GOT3 (cell line): ENCODE data around the gene KLHDC1.
"Not testable (repeated sequence)": the region's sequence is repeated elsewhere in the genome, so short reads cannot be mapped to it uniquely, and the experiment has no call there.

ENCODE experiments used
- DNase-seq: peaks from one replicate; lab custom pipeline; 2025; ENCODE audit warnings: mixed read lengths; lab: John Stamatoyannopoulos, UW

Gene KLHDC1, protein sequence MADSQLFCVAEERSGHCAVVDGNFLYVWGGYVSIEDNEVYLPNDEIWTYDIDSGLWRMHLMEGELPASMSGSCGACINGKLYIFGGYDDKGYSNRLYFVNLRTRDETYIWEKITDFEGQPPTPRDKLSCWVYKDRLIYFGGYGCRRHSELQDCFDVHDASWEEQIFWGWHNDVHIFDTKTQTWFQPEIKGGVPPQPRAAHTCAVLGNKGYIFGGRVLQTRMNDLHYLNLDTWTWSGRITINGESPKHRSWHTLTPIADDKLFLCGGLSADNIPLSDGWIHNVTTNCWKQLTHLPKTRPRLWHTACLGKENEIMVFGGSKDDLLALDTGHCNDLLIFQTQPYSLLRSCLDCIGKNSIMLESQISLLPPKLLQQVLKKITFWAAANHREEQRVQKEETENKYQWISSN

DNA sequence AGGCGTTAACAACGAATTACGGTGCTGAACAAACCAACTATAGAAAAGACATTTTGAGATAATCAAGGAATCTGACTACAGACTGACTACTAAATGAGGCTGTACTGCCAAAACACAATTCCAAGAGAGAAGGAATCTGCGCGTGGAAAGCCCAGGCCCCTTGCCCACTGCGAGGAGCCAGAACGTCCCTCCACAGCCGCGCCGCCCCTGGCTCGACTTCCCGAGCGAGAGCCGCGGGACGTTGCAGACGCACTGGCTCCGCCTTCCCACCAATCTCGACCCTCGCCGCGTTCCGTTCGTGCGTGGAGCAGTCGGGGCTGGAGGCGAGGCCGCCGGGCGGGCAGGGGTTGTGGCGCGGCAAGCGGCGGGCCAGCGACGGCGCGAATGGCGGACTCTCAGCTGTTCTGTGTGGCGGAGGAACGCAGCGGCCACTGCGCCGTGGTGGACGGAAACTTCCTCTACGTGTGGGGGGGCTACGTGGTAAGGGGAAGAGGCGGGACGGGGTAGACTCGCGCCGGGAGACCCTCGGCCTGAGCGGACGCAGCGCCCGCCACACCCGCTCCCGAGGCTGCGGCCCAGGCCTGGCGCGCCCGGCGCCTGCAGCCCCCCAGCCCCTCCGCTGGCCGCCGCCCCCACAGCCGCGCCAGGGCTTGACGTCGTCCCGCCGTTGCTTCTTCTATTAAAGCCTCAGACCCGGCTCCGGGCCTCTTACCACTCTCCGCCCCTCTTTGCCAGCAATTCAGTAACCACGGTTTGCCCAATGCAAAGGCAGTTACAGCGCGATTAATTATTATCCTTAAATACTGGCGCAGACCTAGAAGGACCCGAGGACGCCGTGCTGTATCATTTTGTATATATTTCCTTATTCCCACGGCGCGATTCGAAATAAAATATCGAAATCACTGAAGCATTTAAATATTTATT, at the start of gene KLHDC1:
KLHDC1 (plus strand) TSS at position 310 of the 924 bp plus-strand sequence; CDS start at position 385, 75 bp downstream.
- DNase-seq: no peak

DNA sequence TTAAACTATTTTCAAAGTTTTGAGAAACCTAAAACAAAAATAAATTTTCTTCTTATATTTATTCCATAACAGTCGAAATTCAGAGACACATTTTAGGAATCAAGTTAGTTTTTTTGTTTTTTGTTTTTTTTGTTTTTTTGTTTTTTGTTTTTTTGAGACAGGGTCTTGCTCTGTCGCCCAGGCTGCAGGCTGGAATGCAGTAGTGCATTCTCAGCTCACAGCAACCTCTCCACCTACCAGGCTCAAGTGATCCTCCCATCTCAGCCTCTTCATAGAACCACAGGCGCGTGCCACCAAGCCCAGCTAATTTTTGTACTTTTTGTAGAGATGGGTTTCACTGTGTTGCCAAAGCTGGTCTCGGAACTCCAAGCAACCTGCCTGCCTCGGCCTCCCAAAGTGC, 39.4 kb upstream of the KLHDC1 start:
- DNase-seq: no peak

GRCh38 chr14:49654511-49654910, 38.4 kb upstream of the KLHDC1 start:
- no peak for DNase-seq

DNA sequence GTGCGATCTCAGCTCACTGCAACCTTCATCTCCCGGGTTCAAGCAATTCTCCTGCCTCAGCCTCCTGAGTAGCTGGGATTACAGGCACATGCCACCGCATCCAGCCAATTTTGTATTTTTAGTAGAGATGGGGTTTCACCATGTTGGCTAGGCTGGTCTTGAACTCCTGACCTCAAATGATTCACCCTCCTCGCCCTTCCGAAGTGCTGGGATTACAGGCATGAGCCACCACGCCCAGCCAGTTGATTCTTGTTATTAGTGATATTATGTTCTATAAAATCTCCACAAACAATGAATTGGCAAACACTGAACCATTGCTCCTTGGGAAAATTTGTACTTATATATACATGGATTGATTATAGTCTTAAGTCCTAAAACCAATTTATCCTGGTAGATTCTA, 35.4 kb upstream of the KLHDC1 start:
- DNase-seq: not testable (repeated sequence)

DNA sequence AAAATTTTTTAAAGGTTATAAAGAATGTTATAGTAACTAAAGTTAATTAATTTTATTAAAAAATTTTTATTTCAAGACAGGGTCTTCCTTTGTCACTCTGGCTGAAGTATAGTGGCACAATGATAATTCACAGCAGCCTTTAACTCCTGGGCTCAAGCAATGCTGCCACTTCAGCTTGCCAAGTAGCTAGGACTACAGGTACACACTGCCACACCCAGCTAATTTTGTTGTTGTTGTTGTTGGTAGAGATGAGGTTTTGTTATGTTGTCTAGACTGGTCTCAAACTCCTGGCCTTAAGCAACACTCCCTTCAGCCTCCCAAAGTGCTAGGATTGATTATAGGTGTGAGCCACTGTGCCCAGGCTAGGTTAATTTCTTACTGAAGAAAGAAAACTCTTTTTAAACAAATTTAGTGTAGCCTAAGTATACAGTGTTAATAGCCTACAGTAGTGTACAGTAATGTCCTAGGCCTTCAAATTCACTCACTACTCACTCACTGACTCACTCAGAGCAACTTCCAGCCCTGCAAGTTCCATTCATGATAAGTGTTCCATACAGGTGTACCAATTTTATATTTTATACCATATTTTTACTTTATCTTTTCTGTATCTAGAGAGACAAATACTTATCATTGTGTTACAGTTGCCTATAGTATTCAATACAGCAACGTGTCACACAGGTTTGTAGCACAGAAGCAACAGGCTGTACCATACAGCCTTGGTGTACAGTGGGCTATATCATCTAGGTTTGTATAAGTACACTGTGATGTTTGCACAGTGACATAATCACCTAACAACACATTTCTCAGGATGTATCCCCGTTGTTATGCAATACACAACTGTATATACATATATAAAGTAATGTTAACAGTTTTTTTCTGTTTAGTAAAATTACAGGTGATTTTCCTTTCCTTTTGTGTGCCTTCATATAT, 33.1 kb upstream of the KLHDC1 start:
- DNase-seq: no peak

GRCh38 chr14:49670475-49670874, 22.4 kb upstream of the KLHDC1 start:
- no peak for DNase-seq

DNA sequence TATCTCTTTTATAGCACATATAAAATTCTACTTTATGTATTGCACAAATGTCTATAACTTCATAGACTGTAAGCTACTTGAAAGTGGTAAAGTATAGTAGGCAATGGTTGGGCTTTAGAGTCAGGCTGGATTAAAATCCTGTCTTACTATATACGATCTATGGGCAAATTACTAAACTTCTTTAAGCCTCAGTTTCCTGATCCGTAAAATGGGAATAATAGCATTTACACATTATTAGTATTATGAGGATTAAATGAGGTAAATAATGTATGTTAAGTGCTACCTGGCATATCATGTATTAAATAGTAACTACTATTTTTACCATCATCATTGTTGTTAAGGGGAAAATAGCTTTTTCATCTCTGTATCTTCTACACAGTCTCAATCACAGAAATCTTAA, 19.3 kb upstream of the KLHDC1 start:
- DNase-seq: no peak

DNA sequence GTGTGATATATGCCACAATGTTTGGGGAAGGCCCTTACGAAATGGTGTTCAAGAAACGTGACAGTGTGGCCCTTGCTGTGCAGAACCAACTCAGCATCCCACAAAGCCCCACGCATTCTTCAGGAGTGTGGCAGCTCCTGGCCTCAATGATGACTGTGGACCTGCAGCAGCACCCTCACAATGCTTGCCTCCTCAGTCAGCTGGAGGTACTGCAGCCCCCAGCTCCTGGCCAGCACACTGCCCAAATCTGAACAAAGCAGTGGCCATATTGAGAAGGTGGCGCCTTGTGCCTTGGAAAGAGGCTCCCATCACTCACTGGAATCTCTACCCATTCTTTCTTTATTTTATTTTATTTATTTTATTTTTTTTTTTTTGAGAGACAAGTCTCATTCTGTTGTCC, 15.3 kb upstream of the KLHDC1 start:
- no peak for DNase-seq

- DNase-seq: no peak
These were observed 13.6 kb upstream of the KLHDC1 start for GRCh38 chr14:49679271-49679670.

DNA sequence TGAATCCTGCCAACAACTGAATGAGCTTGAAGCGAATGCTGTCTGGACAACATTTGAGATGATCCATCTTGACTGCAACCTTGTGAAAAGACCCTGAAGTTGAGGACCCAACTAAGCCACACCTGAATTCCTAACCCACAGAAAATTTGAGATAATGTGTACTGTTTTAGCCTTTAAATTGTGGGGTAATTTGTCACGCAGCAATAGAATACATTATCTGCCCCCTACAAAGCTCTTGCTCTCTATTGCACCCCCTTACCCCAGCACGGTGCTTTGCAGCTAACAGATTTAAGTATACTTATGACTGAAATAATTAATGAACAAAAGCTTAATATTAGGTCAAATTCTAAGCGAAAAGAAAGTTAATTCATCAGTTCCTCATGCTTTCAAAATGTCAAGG, 6.5 kb upstream of the KLHDC1 start:
- no peak for DNase-seq

- DNase-seq: no peak
These were observed 4.8 kb upstream of the KLHDC1 start, which contains the start of gene POLE2 for GRCh38 chr14:49687942-49688700. Gene POLE2 (minus strand): TSS chr14:49688214. CDS start chr14:49688203, 11 bp downstream.

- no peak for DNase-seq
These were observed 4.3 kb upstream of the KLHDC1 start for GRCh38 chr14:49688701-49689030.

GRCh38 chr14:49691031-49691430, 1.9 kb upstream of the KLHDC1 start:
- DNase-seq: no peak

GRCh38 chr14:49692193-49692757, 645 bp upstream of the KLHDC1 start:
- DNase-seq: no peak

- not testable (repeated sequence) for DNase-seq
These were observed 810 bp downstream of the KLHDC1 start for GRCh38 chr14:49693735-49694124.

DNA sequence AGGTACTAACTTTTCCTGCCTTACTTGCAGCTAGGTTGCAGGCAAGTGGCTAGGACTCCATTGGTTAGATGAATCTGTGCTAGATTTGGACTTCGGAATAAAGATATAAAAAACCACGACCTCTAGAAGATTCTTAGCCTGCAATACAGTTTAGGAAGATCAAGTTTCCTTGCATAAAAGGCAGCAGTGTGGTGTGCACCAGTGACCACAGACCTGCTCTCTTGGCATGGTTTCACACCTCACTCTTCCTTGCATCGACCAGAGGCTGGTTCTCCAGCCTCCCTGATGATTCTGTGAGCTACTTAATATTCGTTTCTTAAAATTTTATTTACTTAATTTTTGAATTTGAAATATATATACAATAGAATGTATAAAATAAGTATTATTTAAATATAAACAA, 9.8 kb downstream of the KLHDC1 start:
- no peak for DNase-seq

DNA sequence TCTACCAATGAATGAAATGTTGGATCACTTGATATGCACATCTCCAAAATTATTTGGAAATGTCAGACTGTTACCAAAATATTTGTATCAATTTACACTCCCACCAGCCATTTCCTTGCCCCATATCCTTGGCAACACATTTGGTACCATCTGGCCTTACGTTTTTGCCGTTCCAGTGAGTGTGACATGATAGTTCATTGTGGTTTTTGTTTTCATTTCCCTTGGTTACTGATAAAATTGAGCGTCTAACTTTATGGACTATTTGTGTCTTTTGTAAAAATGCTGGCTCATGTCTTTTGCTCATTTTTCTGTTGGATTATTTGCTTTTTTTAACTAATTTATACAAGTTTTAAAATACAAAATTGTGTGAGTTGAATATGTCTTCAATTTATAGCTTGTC, 11.0 kb downstream of the KLHDC1 start:
- no peak for DNase-seq

DNA sequence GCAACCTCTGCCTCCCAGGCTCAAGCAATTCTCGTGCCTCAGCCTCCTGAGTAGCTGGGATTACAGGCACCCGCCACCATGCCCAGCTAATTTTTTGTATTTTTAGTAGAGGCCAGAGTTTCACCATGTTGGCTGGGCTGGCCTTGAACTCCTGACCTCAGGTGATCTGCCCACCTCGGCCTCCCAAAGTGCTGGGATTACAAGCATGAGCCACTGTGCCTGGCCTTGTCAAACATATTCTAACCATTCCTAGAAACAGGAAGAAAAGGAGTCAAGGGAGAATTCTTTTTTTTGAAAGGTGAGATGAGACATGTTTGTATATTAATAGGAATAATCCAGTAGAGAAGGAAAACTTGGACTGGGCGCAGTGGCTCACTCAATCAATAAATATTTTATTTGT, 11.6 kb downstream of the KLHDC1 start:
- not testable (repeated sequence) for DNase-seq

DNA sequence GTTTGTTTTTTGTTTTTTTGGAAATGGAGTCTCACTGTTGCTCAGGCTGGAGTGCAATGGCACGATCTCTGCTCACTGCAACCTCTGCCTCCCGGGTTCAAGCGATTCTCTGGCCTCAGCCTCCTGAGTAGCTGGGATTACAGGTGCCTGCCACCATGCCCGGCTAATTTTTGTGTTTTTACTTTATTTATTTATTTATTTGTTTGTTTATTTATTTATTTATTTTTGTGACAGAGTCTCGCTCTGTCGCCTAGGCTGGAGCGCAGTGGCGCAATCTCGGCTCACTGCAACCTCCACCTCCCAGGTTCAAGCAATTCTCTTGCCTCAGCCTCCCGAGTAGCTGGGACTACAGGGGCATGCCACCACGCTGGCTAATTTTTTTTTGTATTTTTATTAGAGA, 18.1 kb downstream of the KLHDC1 start:
- DNase-seq: not testable (repeated sequence)

DNA sequence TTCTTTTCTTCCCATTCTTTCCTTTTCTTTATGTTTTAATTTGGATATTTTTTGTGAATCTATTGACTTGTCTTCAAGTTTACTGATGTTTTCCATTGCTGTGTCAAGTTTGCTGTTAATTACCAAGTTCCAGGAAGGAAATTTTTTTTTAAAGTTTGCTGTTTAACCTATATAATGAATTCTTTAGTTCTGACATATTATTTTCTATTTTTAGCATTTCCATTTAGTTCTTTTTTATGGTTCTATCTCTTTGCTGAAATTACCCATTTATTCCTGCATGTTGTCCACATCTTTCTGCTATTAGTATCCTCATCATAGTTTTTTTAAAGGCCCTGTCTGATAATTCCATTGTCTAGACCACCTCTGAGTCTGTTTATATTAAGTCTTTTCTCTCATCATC, 27.8 kb downstream of the KLHDC1 start:
- DNase-seq: no peak
